Measurements from ENCODE around the gene POLR2I.

POLR2I gene

GRCh38 chr19:36101550-36102327, 12.9 kb downstream of the POLR2I start:
- ChIA-PET CTCF (interaction anchor here (0.9 to 2.4 kb wide), 4 partner anchors 17 to 67 kb away, joined by 3 to 7 read pairs (median 4); no protein-coding TSS in a partner anchor), POLR2A (no interaction called here)
- TF ChIP-seq CTCF (IDR thresholded peaks at IDR 0.05; ENCODE audit: control extremely low read depth, extremely low read depth, low read depth, missing control alignments) = no peak
- no peak for DNase-seq (ENCODE audit: extremely low spot score)

- DNase-seq (ENCODE audit: extremely low spot score) = no peak
- no peak for TF ChIP-seq CTCF (IDR thresholded peaks at IDR 0.05; ENCODE audit: control extremely low read depth, extremely low read depth, low read depth, missing control alignments)
- ChIA-PET CTCF (interaction anchor here (0.9 to 2.4 kb wide), 4 partner anchors 9 to 69 kb away, joined by 3 to 7 read pairs (median 4); no protein-coding TSS in a partner anchor), POLR2A (no interaction called here)
Measured at GRCh38 chr19:36100476-36100875, 14.2 kb downstream of the POLR2I start.

- no peak for TF ChIP-seq CTCF (IDR thresholded peaks at IDR 0.05; ENCODE audit: control extremely low read depth, extremely low read depth, low read depth, missing control alignments)
- ChIA-PET POLR2A (interaction anchor here (0.6 kb wide), 1 partner anchor 94 kb away, joined by 4 read pairs; no protein-coding TSS in a partner anchor), CTCF (interaction anchor here (2.4 kb wide), 1 partner anchor 38 kb away, joined by 7 read pairs; no protein-coding TSS in a partner anchor)
- DNase-seq (ENCODE audit: extremely low spot score) = no peak
Measured at GRCh38 chr19:36099166-36099785, 15.4 kb downstream of the POLR2I start.

- CTCF ChIA-PET = interaction anchor here (1.2 kb wide), 1 partner anchor 14 kb away, joined by 3 read pairs; no protein-coding TSS in a partner anchor
- no peak for TF ChIP-seq CTCF (IDR thresholded peaks at IDR 0.05; ENCODE audit: control extremely low read depth, extremely low read depth, low read depth, missing control alignments)
- POLR2A ChIA-PET = no interaction called here
- no peak for DNase-seq (ENCODE audit: extremely low spot score)
Measured at GRCh38 chr19:36097036-36097435, 17.6 kb downstream of the POLR2I start.

- DNase-seq (ENCODE audit: extremely low spot score) = peak; percentile 41
- TF ChIP-seq CTCF (IDR thresholded peaks at IDR 0.05; ENCODE audit: control extremely low read depth, extremely low read depth, low read depth, missing control alignments) = no peak
- ChIA-PET CTCF (interaction anchor here (2.6 kb wide), 1 partner anchor 33 kb away, joined by 15 read pairs; no protein-coding TSS in a partner anchor), POLR2A (interaction anchor here (0.6 kb wide), 1 partner anchor 114 kb away, joined by 3 read pairs; no protein-coding TSS in a partner anchor)
Measured at GRCh38 chr19:36093687-36094086, 21.0 kb downstream of the POLR2I start.

GRCh38 chr19:36093146-36093662, 21.5 kb downstream of the POLR2I start:
- ChIA-PET POLR2A (interaction anchor here (0.6 kb wide), 1 partner anchor 115 kb away, joined by 3 read pairs; no protein-coding TSS in a partner anchor), CTCF (interaction anchor here (2.3 to 2.6 kb wide), 2 partner anchors 18 to 33 kb away, joined by 5 to 15 read pairs; partner anchors contain the start of gene OVOL3)
- TF ChIP-seq CTCF (IDR thresholded peaks at IDR 0.05; ENCODE audit: control extremely low read depth, extremely low read depth, low read depth, missing control alignments) = no peak
- DNase-seq (ENCODE audit: extremely low spot score) = peak; percentile 82

Data from GM10248 (cell line).